ENCODE results near the gene WNK3.
"Not testable (repeated sequence)": the region's sequence is repeated elsewhere in the genome, so short reads cannot be mapped to it uniquely, and the experiment has no call there.

WNK3 gene

GRCh38 chrX:54357414-54358377 lies at the start of gene WNK3:
Gene WNK3 (minus strand): TSS chrX:54358046.
- peak within 1 kb of the TSS; percentile 73 for H3K4me3 ChIP-seq
- DNase-seq (ENCODE audit: low spot score): peak; percentile 83
- peak within 1 kb of the TSS; percentile 63 to 84 for H3K27ac ChIP-seq
- TF ChIP-seq, protein P1, sequence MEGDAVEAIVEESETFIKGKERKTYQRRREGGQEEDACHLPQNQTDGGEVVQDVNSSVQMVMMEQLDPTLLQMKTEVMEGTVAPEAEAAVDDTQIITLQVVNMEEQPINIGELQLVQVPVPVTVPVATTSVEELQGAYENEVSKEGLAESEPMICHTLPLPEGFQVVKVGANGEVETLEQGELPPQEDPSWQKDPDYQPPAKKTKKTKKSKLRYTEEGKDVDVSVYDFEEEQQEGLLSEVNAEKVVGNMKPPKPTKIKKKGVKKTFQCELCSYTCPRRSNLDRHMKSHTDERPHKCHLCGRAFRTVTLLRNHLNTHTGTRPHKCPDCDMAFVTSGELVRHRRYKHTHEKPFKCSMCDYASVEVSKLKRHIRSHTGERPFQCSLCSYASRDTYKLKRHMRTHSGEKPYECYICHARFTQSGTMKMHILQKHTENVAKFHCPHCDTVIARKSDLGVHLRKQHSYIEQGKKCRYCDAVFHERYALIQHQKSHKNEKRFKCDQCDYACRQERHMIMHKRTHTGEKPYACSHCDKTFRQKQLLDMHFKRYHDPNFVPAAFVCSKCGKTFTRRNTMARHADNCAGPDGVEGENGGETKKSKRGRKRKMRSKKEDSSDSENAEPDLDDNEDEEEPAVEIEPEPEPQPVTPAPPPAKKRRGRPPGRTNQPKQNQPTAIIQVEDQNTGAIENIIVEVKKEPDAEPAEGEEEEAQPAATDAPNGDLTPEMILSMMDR (IDR thresholded peaks at IDR 0.05): no peak

GRCh38 chrX:54407266-54407665 lies 49.4 kb upstream of the WNK3 start:
- Histone ChIP-seq H3K27ac (no peak overlapping the region), H3K4me3 (no peak overlapping the region)
- DNase-seq (ENCODE audit: low spot score): no peak
- TF ChIP-seq, protein P1 (IDR thresholded peaks at IDR 0.05): no peak

DNA sequence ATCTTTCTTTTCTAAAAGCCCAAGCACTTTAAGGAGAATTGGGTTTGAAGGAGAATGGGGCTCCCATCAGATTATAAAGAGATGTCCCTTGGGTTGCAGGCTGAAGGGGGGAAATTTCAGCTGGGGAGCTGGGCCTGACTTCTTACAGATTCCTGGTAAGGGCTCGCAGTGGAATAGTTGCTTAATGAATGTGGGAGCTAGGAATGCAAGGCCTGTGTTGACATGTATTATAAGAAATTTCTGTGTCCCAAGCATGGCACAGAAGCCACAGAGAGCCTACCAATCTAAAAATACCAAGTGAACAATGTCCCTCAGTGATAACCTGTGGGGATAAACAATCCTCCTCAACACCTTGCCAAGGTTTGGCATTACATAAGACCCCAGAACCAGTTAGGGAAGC lies 39.3 kb upstream of the WNK3 start:
- DNase-seq (ENCODE audit: low spot score): no peak
- H3K4me3 ChIP-seq: no peak overlapping the region
- H3K27ac ChIP-seq: no peak overlapping the region
- TF ChIP-seq, protein P1 (IDR thresholded peaks at IDR 0.05): no peak

DNA sequence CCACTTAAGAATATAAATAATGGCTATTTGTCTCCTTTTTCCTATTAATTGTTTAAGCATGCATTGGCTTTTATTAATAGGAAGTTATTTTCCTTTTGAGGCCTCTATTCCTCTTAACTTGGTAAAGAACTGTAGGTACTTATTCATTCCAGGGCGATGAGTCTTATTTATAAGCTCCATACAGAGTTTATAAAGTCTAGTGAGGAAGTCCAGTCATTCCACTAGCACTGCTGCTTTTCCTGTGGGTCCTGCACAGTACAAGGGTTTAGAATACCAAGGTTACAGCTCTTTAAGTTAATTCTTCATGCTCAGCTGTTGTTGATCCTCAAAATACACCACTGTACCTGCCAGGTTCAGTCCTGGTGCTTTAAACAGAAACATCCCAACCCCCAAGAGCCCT lies 28.5 kb upstream of the WNK3 start:
- H3K4me3 ChIP-seq: no peak overlapping the region
- TF ChIP-seq, protein P1 (IDR thresholded peaks at IDR 0.05): no peak
- H3K27ac ChIP-seq: no peak overlapping the region
- DNase-seq (ENCODE audit: low spot score): no peak

GRCh38 chrX:54384661-54385060 lies 26.8 kb upstream of the WNK3 start:
- H3K4me3 ChIP-seq; DNase-seq (ENCODE audit: low spot score); H3K27ac ChIP-seq: not testable (repeated sequence)

- H3K4me3 ChIP-seq: peak overlapping the region; percentile 73
- no peak for DNase-seq (ENCODE audit: low spot score)
- no peak overlapping the region for H3K27ac ChIP-seq
- TF ChIP-seq, protein P1 (IDR thresholded peaks at IDR 0.05): no peak
These were observed 1.6 kb upstream of the WNK3 start for GRCh38 chrX:54359408-54359807.

DNA sequence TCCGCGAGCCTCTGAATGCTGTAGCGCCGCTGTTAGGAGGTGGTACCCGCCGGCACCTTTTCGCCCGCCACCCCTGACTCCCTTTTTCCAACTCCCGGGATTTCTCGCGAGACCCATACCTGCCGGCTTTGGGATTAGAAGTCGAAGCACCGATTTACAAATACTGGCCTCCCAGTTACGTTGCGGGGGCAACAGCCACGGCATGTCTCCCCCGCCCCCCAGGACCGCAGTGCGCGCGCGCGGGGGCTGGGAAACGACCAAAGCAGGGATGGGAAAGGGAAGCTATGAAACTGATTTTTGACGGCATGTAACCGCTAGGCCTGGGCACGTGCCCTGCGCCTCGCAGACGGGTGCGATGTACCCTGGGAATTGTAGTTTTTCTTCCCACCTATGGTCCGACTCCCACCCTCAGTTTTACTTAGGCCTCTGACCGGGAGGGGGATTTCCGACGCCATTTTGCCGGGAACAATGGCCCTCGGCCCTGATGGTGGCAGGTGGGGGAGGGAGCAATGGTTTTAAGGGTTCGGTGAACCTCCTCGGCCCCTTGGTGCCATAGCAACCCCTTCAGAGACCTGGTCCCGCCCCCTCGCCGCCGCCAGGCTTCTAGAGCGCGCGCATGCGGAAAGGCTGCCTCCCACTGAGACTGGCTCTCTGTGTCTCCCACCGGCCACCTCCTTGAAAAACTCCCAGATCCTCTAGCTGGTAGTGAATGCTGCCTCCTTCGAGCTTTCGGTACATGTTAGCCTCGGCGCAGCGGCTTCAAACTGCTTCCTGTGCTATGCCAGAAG lies 772 bp upstream of the WNK3 start:
- peak; percentile 72 for DNase-seq (ENCODE audit: low spot score)

More for the DNA sequence above, 772 bp upstream of the WNK3 start:
- H3K27ac ChIP-seq: peak overlapping the region; percentile 63 to 84
- peak overlapping the region; percentile 73 for H3K4me3 ChIP-seq
- TF ChIP-seq, protein P1 (IDR thresholded peaks at IDR 0.05): no peak

Data from coronary artery (tissue), 2 donors.